ENCODE measurements around the gene NHEJ1. TPM values are rescaled to one million over a fixed set of nuclear protein-coding genes. Genes with fewer than 3 reads are reported as not detected.

The NHEJ1 gene
- total RNA-seq, 2 experiments from 2014 or later, result 20.0 to 20.9 TPM

DNA sequence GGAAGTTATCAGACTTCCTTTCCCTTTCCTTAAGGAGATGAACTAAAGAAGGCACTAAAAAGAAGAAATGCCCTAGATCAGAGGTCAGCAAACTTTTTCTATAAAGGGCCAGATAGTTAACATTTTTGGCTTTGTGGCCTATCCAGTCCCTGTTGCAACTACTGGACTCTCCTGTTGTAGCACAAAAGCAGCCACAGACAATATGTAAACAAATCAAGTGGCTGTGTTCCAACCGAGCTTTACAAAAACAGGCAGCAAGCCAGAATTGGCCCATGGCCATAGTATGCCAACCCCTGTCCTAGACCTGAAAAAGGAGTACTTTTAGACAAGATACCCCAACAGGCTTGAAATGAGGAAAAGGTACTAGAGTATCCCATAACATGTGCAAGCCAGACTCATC, 10.9 kb downstream of the NHEJ1 start:
- ChIA-PET POLR2A (no interaction called here), CTCF (interaction anchor here (1.1 to 2.5 kb wide), 5 partner anchors 82 to 145 kb away, joined by 3 to 10 read pairs (median 5); no protein-coding TSS in a partner anchor)

DNA sequence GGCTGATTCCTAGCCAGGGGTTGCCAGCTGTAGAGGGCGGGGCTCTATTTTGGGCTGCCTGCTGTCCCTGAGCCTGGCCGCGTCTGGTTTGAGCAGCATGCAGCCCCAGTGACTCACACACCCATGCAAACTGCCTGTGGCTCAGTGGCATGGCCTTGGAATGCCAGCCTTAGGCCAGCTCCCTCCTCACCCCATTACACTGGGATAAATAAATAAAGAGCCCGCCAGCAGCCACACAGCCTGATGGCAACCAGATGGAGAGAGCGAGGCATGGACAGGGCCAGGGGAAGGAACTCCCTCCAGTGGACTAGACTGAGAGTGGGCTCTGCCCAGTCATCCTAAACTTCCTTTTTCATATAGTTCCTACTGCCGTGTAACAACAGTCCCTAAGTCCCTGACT, 18.3 kb downstream of the NHEJ1 start:
- ChIA-PET CTCF (interaction anchor here (0.6 to 1.5 kb wide), 5 partner anchors 17 to 336 kb away, joined by 3 to 4 read pairs (median 3); no protein-coding TSS in a partner anchor), POLR2A (no interaction called here)

DNA sequence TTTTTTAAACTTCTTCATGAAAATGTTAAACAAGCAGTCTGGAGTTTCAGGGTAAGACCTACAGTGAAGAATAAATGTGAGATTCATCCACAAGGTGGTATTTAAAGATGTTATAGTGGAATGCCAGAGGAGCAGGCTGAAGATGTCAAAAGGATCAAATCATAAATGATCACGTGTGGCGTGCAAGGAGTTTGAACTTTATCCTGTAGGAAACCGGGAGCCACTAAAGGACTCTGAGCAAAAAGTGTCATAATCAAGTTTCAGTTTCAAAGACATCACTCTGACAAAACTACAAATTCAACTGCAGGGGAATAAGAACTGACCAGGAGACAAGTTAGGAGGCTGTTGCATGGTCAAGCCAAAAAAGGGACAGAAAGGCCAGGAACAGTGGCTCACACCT, 19.9 kb downstream of the NHEJ1 start:
- CTCF ChIA-PET, result interaction anchor here (1.2 kb wide), 1 partner anchor 21 kb away, joined by 3 read pairs; no protein-coding TSS in a partner anchor

DNA sequence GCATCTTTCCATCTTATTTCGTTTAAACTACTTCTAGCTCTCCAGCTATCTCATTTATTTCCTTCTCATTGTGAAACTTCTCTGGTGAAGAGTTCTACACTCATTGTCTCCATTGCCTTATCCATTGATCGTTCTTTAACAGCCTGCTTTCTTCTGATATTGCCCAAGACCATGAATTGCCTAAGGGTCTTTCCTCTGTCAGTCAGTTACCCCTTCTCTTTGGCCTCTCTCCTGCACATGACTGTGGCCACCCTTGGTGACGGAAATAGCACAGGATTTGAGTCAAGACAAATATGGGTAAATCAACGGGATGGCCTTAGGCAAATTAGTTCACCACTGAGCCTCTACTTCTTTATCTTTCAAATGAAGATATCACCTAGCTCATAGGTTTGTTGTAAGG, 26.6 kb downstream of the NHEJ1 start:
- CTCF ChIA-PET, result interaction anchor here (1.1 to 2.5 kb wide), 2 partner anchors 14 to 76 kb away, joined by 5 to 7 read pairs; no protein-coding TSS in a partner anchor
- POLR2A ChIA-PET, result no interaction called here

More for the DNA sequence above, 19.9 kb downstream of the NHEJ1 start:
- POLR2A ChIA-PET, result no interaction called here

DNA sequence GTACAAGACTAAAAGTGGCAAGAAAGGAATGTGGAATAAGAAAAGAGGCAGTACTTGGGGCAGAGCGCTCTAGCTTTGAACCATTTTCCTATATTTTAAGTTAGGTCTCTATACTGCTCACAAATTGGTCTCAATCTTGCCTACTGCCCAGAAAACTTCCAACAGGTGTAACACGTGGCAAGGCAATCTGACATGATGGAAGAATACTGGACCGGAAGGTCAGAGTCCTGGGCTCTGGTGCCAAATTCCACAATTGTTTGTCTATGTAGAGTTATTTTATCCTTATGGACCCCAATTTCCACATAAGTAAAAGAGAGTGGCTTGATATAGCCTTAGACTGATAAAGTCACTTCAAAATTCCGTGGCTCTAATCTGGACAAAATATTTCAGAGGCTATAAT, 28.9 kb downstream of the NHEJ1 start:
- ChIA-PET POLR2A (no interaction called here), CTCF (interaction anchor here (0.9 to 2.5 kb wide), 4 partner anchors 9 to 74 kb away, joined by 3 to 7 read pairs (median 4); partner anchors contain the start of gene NHEJ1)

DNA sequence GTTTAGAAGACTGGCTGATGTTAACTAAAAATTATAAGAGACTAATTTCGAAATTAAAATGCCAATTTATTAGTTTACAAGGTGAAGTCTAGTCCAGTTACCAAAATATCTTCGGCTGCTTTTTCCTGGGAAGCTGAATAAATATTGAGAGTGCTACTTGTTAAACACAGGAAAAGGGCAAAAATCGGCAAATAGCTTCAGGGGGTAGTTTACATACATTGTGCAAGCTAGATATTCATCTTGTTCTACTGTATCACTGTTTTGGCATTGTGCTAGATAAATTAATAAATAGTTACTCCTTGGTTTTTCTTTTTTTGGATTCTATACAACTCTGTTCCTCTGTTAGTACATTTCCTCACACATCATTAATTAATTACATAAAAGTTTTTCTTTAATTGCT, 29.3 kb downstream of the NHEJ1 start:
- POLR2A ChIA-PET, result no interaction called here

DNA sequence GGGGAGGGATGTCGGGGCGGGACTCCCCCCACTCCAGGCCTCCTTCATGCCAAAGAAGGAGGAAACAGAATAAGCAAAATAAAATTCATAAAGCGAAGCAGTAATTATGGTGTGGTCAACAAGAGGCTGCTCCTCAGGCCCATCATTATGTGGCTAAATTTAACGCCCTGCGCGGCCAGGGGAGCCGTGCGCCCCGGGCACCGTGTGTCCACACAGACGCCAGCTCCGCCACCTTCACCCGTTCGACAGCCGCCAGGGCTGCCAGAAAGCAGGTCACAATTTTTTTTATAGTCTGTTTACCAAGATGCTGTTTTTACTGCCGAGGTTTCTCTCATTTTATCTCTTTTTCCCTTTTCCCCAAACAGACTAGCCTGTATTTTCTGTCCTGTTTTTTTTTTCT, 31.0 kb downstream of the NHEJ1 start:
- ChIA-PET CTCF (interaction anchor here (0.9 to 2.9 kb wide), 2 partner anchors 71 to 100 kb away, joined by 3 to 9 read pairs; no protein-coding TSS in a partner anchor), POLR2A (no interaction called here)

More for the DNA sequence above, 29.3 kb downstream of the NHEJ1 start:
- CTCF ChIA-PET, result interaction anchor here (1.1 to 2.9 kb wide), 3 partner anchors 12 to 73 kb away, joined by 3 to 9 read pairs (median 6); partner anchors contain the start of gene NHEJ1

DNA sequence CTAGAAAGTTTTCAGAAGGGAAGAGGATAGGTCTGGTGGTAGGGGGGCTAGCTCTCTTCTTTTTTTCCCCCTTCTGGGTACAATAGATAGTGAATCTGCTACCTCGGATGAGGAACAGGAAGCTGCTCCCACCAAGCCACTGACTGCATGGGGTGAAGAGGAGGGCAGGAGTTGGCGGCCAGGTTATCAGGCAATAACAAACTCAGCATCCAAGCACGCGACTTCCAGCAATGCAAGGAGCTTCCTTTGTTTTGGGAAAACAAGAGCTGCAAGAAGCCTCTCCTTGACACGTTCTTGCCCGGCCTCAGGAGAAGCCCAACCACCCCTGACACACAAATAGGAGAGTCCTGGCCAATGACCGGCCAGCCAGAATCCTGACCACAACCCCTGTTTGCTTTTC, 32.2 kb downstream of the NHEJ1 start:
- POLR2A ChIA-PET, result no interaction called here
- CTCF ChIA-PET, result interaction anchor here (1.0 to 2.9 kb wide), 3 partner anchors 9 to 99 kb away, joined by 3 to 9 read pairs (median 5); no protein-coding TSS in a partner anchor

DNA sequence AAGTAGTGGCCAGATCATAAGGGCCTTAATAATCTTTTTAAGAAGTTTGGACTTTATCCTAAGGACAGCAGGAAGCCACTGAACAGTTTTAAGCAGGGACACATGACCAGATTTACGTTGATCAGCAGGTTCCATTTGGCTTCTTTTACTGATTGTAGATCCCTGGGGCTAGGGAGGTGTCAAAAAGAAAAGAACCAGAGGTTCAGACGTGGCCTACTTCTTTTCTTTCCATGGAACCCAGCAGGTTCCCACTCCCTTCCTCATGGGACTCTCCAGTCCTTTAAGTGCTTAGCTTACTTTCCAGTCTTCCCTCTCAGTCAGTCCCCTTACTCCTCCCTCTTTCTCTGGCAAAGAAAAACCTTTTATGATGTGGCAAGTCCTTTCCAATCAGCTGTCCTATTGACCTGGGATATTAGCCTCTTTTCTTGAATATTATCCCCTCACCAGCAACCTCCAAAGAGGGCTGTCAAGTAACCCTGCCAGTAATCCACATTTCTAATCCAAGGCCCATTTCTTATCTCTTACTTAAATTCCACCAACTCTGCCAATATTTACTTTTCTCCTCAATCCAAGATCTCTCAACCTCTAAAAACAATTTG, 33.5 kb downstream of the NHEJ1 start:
- CTCF ChIA-PET, result interaction anchor here (1.0 kb wide), 2 partner anchors 8 to 97 kb away, joined by 3 to 5 read pairs; no protein-coding TSS in a partner anchor
- POLR2A ChIA-PET, result no interaction called here

DNA sequence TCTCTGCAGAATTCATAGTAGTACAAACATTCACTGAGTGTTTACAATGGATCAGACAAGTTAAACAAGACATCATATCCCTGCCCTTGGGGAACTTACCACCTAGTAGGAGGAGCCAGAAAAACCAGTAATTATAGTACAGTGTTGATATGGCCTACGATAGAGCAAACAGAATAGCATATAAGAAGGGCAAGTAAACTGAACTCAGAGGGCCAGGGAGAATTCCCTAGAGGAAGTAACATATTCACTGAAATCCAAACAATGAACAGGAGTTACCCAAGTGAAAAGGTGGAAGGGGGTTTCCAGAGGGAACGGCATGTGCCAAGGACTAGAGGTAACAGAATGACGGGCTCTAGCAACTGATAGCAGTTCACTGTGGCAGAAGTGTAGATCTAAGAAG, 34.1 kb downstream of the NHEJ1 start:
- ChIA-PET POLR2A (no interaction called here), CTCF (no interaction called here)

DNA sequence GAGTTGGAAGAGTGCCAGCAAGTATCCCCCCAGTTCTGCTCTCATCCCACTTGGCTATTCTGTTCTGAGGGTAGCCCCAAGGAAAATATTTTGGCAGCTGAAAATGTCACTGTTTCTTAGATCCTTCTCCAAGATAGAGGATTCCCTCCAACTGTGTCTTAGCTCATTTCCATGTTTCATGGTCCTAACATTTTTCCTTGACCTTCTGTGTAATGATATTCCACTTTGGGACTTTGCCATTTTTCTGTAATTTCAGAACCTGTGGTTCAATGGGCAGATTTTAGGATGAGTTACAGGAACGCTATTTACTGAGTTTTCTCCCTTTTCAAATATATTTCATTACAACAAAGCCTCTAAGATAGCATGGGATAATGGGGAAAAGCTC, 34.7 kb downstream of the NHEJ1 start:
- CTCF ChIA-PET, result interaction anchor here (0.8 kb wide), 1 partner anchor 96 kb away, joined by 4 read pairs; no protein-coding TSS in a partner anchor
- POLR2A ChIA-PET, result no interaction called here

DNA sequence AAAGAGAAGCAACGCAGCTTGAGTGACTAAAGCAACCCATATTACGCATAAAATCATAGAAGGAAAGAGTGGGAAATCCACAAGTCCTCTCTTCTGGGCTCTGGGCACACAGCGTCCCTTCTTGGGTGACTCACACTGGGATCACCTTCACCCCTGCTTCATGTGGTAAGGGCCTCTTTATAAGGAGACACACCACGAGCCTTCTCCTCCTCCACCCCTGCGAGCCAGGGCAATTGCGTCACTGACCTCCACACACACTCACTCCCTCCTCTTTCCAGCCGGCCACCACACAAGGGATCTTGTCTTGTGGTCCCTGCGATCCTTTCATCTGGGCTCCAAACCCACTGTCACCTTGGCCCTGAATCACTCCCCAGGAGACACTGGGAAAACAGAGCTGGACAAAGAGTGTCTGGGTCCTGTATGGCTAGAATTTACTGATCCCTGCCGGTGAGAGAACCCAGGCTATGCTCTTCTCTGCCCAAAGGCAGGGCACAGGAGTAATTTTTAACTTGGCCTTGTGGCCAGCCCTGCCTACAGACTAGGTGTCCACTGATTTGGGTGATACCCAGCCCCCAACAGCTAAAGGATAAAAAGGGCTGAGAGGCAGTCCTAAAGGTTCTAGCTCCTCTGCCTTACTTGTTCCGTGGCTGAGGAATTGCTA, 35.3 kb downstream of the NHEJ1 start:
- CTCF ChIA-PET, result interaction anchor here (0.7 to 9.6 kb wide), 3 partner anchors 54 to 96 kb away, joined by 3 to 93 read pairs (median 4); partner anchors contain the start of gene IHH
- POLR2A ChIA-PET, result no interaction called here

DNA sequence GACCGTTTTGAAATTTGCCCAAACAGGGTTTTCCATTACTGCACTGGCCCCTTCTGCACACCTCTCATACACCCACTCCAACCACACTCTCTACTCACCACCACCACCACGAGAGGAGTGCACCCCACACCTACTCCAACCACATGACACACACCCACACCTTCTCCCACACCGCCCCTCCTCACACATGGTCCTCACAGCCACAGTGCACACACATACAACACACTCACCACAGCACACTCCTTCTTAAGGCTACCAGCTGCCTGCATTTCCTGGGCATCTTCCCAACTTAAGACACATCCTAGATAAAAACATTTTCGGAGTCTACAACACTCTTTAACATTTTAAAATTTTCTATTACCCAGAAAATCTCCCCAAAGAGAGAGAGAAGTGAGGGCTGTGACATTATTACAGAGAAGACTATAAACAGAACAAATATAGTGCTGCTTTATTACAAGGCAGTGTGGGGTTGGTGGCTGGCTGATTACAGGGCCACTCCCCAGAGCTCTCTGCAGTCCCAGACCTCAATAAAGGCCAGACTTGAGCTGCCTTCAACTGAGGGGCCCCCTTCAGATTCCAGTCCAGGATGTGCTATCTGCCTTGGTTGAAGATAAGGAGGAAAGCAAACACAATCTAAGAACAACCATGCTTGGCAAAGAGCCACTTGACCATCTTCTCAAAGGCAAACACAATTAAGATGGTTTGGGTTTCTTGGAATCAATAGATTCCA, 36.1 kb downstream of the NHEJ1 start:
- ChIA-PET CTCF (interaction anchor here (0.7 to 9.6 kb wide), 5 partner anchors 17 to 95 kb away, joined by 3 to 93 read pairs (median 3); partner anchors contain the start of gene IHH), POLR2A (no interaction called here)

DNA sequence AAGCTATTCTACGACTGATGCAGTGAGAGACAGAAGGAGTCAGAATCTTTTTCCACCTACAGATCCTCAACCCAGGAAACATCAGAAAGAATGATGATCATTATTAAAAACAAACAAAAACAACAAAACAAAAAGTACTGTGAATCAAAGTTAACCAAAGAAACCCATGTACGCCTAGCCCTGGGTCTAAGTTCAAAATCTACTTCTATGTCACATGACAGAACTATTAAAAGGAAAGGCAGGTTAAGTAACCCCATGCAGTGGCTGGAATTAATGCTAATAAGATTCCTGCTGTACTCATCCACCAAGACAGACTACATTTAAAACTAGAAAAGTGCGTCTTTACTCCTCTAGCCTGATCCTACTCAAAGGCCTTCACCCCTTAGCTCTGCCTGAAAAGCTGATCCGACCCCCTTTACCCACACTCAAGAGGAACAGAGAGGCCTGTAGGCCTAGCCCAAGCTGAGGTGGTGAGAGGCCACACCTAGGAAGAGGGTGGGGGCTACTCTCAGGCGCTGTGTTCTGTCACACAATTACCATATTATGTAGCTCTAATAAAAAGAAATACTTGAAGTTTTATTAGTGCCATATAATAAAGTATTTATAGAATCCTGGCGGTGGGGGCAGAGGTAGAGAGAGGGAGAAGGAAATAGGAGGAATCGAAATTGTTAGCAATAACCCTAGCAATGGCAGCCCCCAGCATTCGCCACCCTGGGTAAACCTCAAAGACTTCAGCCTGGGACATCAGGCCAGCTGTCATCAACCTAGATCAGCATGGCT, 37.1 kb downstream of the NHEJ1 start:
- CTCF ChIA-PET, result interaction anchor here (0.8 to 9.6 kb wide), 6 partner anchors 9 to 144 kb away, joined by 3 to 93 read pairs (median 4); partner anchors contain the start of gene IHH
- POLR2A ChIA-PET, result no interaction called here

DNA sequence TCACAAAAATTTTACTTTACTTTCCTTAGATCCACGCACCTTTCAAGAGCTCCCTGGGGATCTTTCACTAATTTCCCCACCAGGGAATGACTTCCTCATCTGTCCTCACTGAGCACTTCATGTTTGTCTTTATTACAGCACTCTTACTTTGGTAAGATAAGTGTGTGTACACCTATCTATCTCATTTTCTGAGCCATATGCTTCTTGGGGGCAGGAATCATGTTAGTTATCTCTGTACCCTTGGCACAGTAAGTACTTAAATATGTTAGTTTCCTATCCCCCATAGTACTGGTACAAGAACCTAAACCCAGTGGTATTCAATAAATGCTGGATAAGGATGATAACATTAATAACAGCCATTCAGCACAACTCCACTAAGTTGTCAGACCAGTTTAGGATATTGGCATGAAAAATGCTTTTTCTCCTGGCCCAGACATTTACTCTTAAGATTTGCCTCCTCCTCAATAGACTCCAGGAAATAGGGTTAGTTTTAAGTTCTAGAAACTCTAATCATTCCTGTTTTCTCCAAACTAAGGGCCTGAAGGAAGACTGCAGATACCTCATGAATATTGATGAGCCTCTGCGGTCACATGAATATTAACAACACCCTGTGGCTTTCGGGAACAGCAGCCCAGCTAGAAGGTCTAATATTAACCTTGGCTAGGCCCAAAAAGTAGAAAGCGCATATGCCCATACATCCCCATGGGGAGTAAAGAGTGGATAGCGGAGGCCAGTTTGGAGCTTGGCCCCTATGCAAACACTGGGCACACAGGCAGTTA, 38.2 kb downstream of the NHEJ1 start:
- CTCF ChIA-PET, result interaction anchor here (0.8 to 9.6 kb wide), 4 partner anchors 10 to 142 kb away, joined by 3 to 93 read pairs (median 4); partner anchors contain the start of gene IHH
- POLR2A ChIA-PET, result no interaction called here

DNA sequence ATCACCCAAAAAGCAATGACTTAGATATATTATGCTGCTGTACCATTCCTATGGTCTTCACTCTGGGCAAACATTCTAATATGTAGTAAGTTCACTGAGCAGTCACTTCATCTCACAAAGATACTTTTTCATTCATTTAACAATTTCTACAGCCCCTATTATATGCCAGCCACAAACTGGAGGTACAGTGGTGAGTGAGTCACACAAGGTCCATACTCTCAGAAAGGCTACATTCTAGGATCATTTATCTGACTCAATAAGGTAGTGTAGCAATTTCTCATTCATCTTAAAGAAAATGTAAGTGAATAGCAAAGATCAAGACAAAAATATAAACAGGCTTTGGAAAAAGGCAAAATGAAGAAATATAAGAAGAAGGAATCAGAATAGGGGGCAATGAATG, 40.5 kb downstream of the NHEJ1 start:
- ChIA-PET POLR2A (no interaction called here), CTCF (interaction anchor here (0.6 to 9.6 kb wide), 20 partner anchors 8 to 771 kb away, joined by 3 to 93 read pairs (median 5); partner anchors contain the start of gene IHH)

DNA sequence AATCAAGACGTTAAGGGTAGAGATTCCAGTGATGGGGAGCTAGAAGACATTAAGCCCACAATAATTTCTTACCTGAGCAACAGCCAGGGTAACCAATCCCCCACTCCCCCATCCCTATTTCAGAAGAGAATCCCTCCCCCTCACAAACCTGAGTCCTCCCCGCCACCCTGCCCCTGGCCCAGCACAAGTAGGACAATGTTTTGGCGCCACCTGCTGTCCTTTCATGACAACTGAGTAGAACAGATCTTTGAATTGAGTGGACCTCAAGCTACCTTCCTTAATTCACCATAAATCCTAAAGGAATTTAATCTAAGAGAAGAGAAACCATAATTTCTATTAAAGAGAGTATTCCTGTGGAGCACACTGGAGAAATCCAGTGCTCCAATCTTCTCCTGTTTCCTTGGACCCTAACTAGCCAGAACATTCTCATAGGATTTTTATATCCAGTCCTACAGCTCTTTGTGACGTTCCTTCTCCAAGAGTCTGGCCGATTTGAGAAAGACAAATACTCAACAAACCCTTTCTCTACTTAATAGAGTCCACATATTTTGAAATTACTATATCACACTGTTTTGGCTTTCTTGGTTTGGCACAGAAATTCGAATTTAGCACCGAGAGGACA, 41.1 kb downstream of the NHEJ1 start:
- ChIA-PET POLR2A (no interaction called here), CTCF (interaction anchor here (0.6 to 9.6 kb wide), 20 partner anchors 8 to 590 kb away, joined by 3 to 93 read pairs (median 5); partner anchors contain the start of gene IHH)

DNA sequence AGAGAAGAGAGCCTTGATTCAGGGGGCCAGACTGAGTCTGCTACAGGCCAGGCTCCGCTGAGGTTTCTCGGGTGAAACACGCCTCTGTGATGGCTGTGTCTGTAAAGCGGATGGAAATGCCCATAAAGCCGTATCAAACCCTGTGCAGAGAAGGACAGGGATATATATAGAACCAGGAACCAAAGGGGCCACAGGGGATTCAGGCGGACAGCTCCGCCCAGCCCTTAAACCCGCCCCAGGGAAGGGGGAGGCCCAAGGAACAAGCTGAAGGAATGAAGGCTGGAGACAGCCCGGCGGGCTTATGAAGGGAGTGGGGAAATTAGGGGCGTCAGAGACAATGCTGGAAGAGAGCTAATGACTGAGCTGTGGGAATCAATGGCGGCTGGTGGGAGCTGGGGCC, 42.1 kb downstream of the NHEJ1 start:
- ChIA-PET POLR2A (no interaction called here), CTCF (interaction anchor here (1.2 to 9.6 kb wide), 5 partner anchors 36 to 138 kb away, joined by 3 to 93 read pairs (median 11); partner anchors contain the start of gene IHH)

Measured in activated CD8-positive, alpha-beta memory T cell treated with anti-CD3 and anti-CD28 coated beads for 36 hours (primary cell).